Measurements from ENCODE around the gene CENPC.

CENPC gene

DNA sequence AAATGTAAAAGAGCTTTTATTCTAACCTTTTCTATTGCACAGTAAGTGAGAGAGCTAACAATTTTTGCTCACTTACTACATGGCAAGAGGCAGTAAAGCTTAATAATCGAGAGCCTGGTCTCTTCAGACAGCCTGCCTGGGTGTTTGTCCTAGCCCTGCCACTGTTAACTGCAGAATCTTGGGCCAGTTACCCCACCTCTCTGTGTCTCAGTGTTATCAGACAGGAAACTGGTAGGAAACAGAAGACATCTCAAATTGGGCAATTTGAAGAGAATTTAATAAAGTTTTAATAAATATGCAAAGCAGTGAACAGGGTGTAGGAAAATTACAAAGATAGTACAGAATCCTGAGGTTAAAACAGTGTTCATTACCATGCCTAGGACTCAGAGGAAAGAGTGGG is 26.7 kb upstream of the CENPC start:
- TF ChIP-seq, protein P1, sequence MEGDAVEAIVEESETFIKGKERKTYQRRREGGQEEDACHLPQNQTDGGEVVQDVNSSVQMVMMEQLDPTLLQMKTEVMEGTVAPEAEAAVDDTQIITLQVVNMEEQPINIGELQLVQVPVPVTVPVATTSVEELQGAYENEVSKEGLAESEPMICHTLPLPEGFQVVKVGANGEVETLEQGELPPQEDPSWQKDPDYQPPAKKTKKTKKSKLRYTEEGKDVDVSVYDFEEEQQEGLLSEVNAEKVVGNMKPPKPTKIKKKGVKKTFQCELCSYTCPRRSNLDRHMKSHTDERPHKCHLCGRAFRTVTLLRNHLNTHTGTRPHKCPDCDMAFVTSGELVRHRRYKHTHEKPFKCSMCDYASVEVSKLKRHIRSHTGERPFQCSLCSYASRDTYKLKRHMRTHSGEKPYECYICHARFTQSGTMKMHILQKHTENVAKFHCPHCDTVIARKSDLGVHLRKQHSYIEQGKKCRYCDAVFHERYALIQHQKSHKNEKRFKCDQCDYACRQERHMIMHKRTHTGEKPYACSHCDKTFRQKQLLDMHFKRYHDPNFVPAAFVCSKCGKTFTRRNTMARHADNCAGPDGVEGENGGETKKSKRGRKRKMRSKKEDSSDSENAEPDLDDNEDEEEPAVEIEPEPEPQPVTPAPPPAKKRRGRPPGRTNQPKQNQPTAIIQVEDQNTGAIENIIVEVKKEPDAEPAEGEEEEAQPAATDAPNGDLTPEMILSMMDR (IDR thresholded peaks at IDR 0.05; ENCODE audit: low read depth, low read length): no peak
- H3K4me3 ChIP-seq (ENCODE audit: low read depth, low read length): no peak overlapping the region
- no peak for DNase-seq (ENCODE audit: low read depth)

DNA sequence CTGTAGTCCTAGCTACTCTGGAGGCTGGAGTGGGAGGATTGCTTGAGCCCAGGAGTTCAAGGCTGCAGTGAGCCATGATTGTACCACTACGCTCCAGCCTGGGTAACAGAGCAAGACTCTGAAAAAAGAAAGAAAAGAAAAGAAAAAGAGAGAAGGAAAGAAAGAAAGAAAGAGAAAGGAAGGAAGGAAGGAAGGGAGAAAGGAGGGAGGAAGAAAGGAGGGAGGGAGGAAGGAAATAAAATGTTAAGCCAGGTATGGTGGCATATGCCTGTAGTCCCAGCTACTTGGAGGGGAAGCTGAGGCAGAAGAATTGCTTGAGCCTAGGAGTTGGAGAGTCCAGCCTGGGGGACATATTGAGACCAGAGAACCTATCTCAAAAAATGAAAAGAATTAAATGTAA is 25.2 kb upstream of the CENPC start:
- TF ChIP-seq, protein P1 (IDR thresholded peaks at IDR 0.05; ENCODE audit: low read depth, low read length): no peak
- TF ChIP-seq MYC (IDR thresholded peaks at IDR 0.05; ENCODE audit: low read depth, low read length) (no peak), MAX (IDR thresholded peaks at IDR 0.05; ENCODE audit: low read depth, low read length) (no peak), POLR2A (IDR thresholded peaks at IDR 0.05; ENCODE audit: extremely low read depth, insufficient read length) (no peak)
- DNase-seq (ENCODE audit: low read depth): no peak
- H3K4me3 ChIP-seq (ENCODE audit: low read depth, low read length): no peak overlapping the region

DNA sequence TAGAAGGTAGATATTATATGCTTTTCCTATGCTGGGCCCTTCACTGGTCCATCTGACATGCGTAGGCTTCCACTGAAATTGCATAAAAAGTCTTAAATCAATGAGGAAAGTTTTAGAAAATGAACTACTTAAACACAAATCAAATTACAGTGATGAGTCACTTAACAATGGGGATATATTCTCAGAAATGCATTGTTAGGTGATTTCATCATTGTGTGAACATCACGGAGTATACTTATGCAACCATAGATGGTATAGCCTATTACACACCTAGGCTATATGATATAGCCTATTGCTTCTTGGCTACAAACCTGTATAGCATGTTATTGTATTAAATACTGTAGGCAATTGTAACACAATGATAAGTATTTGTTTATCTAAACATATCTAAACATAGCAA is 23.5 kb upstream of the CENPC start:
- H3K4me3 ChIP-seq (ENCODE audit: low read depth, low read length): no peak overlapping the region
- no peak for TF ChIP-seq MYC (IDR thresholded peaks at IDR 0.05; ENCODE audit: low read depth, low read length)
- no peak for TF ChIP-seq MAX (IDR thresholded peaks at IDR 0.05; ENCODE audit: low read depth, low read length)
- no peak for TF ChIP-seq POLR2A (IDR thresholded peaks at IDR 0.05; ENCODE audit: extremely low read depth, insufficient read length)
- TF ChIP-seq, protein P1 (IDR thresholded peaks at IDR 0.05; ENCODE audit: low read depth, low read length): no peak
- no peak for DNase-seq (ENCODE audit: low read depth)

GRCh38 chr4:67566335-67566734 is 21.0 kb upstream of the CENPC start:
- no peak overlapping the region for H3K4me3 ChIP-seq (ENCODE audit: low read depth, low read length)
- DNase-seq (ENCODE audit: low read depth): no peak
- TF ChIP-seq MYC (IDR thresholded peaks at IDR 0.05; ENCODE audit: low read depth, low read length): no peak
- no peak for TF ChIP-seq MAX (IDR thresholded peaks at IDR 0.05; ENCODE audit: low read depth, low read length)
- TF ChIP-seq, protein P1 (IDR thresholded peaks at IDR 0.05; ENCODE audit: low read depth, low read length): no peak
- no peak for TF ChIP-seq POLR2A (IDR thresholded peaks at IDR 0.05; ENCODE audit: extremely low read depth, insufficient read length)

- DNase-seq (ENCODE audit: low read depth): no peak
- TF ChIP-seq MAX (IDR thresholded peaks at IDR 0.05; ENCODE audit: low read depth, low read length) (no peak), MYC (IDR thresholded peaks at IDR 0.05; ENCODE audit: low read depth, low read length) (no peak), POLR2A (IDR thresholded peaks at IDR 0.05; ENCODE audit: extremely low read depth, insufficient read length) (no peak)
- TF ChIP-seq, protein P1 (IDR thresholded peaks at IDR 0.05; ENCODE audit: low read depth, low read length): no peak
- no peak overlapping the region for H3K4me3 ChIP-seq (ENCODE audit: low read depth, low read length)
These were observed 20.0 kb upstream of the CENPC start for GRCh38 chr4:67565284-67565683.

DNA sequence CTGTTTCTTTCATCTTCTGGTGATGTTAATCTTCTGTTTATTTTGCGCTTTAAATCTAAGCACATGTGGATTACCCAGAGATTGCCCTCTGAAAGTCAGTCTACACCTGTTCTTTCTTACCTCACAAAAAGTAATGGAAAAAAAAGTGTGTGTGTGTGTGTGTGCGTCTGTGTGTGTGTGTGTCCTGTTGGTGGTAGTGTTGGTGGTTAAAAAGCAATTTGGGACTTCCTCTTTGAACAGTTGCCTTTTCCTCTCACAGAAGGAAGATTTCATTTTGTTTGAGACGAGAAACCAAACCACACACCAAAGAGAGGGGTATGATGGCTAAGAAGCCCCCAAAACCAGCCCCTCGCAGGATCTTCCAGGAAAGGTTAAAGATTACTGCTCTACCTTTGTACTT is 13.2 kb upstream of the CENPC start, which contains the start of gene STAP1:
STAP1 (plus strand) TSS at position 235 of the 400 bp plus-strand sequence; CDS start at position 318, 83 bp downstream.
- TF ChIP-seq POLR2A (IDR thresholded peaks at IDR 0.05; ENCODE audit: extremely low read depth, insufficient read length): no peak
- peak; percentile 27; the same call in 1 of the 2 replicates for TF ChIP-seq MAX (IDR thresholded peaks at IDR 0.05; ENCODE audit: low read depth, low read length)
- no peak for TF ChIP-seq MYC (IDR thresholded peaks at IDR 0.05; ENCODE audit: low read depth, low read length)
- peak; percentile 61 for DNase-seq (ENCODE audit: low read depth)
- H3K4me3 ChIP-seq (ENCODE audit: low read depth, low read length): peak within 1 kb of the TSS; percentile 37

All from NB4 (cell line).